Smooth muscle cell of the brain vasculature (primary cell): ENCODE results near the gene TNS3.
"Not testable (repeated sequence)": the region's sequence is repeated elsewhere in the genome, so short reads cannot be mapped to it uniquely, and the experiment has no call there.

Source experiments
- DNase-seq: peaks from one replicate; pipeline ENCODE4 v3.0.0-alpha.2; 2012; ENCODE audit warnings: low read depth, low spot score

The TNS3 gene

DNA sequence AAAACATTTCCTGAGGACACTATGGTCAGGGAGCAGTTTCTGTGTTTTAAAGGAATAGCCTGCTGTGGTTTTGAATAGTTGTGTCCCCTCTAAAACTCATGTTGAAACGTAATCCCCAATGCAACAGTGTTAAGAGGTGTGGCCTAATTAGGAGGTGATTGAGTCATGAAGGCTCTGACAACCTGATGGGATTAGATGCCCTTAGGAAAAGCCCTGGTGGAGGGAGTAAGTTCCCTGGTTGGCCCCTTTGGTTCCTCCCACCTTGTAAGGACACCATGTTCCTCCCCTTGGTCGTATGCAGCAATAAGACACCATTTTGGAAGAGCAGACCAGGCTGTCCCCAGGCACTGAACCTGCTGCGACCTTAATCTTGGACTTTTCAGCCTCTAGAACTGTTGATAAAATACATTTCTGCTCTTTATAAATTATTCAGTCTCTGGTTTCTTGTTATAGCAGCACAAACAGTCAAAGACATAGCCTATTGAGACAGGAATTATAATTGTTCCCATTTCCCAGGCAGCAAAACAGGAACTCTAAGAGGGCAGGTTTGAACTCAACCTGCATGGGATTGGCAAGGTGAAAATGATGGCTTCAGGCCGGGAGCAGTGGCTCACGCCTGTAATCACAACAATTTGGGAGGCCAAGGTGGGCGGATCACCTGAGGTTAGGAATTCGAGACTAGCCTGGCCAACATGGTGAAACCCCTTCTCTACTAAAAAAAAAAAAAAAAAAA is 20.5 kb upstream of the TNS3 start:
- DNase-seq = no peak

DNA sequence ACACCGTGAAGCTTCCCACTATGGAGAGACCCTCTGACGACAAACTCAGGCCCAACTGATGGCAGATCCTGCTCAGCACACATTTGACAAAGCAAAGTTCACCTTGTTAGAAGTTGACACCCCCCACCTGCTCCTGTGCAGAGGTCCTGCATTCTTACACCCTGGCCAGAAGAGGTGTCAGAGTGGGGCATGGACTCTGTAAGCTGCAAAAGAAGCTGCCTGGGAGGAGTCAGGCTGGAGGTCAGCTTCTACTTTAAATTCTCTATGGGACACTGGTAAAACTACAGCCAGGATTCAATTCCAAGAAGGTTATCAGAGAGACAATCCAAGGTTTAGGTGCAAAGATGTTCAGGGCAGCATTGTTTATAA is 20.0 kb upstream of the TNS3 start:
- no peak for DNase-seq

GRCh38 chr7:47601119-47601880 is 19.4 kb upstream of the TNS3 start:
- DNase-seq = no peak

- DNase-seq = no peak
Observed at GRCh38 chr7:47600199-47601118, 18.5 kb upstream of the TNS3 start.

DNA sequence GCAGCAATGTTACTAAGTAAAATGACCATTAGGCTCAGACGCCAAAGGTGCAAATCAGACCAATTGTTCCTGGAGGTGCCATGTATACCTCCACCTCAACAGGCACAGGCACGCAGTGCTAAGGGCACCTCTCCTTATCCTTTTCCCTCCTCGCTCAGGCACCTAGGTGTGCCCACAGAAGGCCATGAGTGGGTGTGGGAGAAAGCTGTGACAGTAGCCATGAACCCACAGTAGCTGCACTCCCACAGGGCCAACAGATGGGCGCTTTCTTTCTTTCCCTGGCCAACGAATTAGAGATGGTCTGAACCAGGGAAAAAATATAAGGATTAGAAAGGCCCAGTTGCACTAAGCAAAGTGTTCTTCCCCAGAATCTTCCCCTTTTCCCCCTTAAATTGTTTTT is 15.5 kb upstream of the TNS3 start:
- no peak for DNase-seq

DNA sequence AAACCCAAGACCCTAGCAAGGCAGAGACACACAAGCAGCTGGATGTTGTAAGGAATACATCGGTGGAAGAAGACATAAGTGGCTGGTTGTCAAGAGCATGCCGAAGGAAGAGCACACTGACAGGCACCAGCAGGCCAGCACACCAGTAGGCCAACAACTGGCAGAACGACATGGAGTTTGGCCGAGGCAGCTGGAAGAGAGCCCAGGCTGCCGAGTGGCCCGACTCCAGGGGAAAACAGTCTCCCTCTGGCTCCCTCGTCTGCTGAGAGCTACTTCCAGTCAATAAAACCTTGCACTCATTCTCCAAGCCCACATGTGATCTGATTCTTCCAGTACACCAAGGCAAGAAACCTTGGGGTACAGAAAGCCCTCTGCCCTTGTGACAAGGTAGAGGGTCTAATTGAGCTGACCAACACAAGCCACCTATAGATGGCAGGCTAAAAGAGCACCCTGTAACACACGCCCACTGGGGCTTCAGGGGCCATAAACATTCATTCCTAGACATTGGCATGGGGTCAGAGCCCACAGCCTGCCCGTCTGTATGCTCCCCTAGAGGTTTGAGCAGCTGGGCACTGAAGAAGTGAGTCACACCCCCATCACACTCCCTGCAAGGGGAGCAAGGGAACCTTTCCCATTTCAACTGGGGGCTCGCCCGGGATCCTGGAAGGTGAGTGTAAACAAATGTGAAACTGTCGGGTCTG is 14.7 kb upstream of the TNS3 start:
- DNase-seq = no peak

DNA sequence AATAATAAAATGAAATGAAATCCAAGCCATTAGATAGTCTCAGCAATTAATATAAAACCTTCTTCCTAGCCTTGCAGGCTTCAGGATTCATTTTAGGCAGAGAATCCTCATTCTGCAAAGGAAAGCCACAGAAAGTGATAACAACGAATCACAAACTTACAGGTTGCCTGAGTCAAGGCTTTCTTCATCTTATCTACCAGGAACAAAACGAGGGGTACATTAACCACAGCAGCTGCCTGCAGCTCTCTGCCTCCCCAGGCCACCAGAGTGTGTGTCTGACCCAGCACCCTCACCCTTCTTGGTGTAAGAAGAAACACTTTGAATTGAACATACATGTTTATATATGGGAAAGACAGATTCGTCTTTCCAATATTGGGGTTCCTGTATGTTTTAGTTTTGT is 12.5 kb upstream of the TNS3 start:
- no peak for DNase-seq

- DNase-seq = no peak
Observed at GRCh38 chr7:47591655-47592572, 10.0 kb upstream of the TNS3 start.

- no peak for DNase-seq
Observed at GRCh38 chr7:47591089-47591654, 9.3 kb upstream of the TNS3 start.

GRCh38 chr7:47590215-47590614 is 8.3 kb upstream of the TNS3 start:
- DNase-seq = not testable (repeated sequence)

GRCh38 chr7:47588704-47589225 is 6.9 kb upstream of the TNS3 start:
- DNase-seq = no peak

- no peak for DNase-seq
Observed at GRCh38 chr7:47587976-47588375, 6.1 kb upstream of the TNS3 start.

- no peak for DNase-seq
Observed at GRCh38 chr7:47587351-47587750, 5.4 kb upstream of the TNS3 start.

DNA sequence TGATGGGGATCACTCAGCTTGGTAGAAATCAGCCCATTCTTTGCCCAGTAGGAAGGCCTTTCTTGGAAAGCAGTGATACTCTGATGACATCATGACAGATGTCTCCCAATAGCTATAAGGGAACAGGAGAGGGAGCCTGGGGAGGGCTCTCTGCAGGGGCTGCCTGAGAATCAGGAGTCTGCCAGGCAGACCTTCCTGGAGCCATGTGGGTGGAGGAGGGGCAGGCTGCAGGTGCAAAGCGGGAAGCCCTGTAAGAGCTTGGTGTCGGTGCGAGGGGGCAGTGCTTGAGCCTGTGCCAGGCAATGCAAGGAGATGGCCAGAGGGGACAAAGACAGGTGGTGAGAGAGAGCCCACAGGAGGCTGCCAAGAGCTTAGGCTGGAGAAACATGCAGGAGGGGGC is 5.0 kb upstream of the TNS3 start:
- DNase-seq = no peak

DNA sequence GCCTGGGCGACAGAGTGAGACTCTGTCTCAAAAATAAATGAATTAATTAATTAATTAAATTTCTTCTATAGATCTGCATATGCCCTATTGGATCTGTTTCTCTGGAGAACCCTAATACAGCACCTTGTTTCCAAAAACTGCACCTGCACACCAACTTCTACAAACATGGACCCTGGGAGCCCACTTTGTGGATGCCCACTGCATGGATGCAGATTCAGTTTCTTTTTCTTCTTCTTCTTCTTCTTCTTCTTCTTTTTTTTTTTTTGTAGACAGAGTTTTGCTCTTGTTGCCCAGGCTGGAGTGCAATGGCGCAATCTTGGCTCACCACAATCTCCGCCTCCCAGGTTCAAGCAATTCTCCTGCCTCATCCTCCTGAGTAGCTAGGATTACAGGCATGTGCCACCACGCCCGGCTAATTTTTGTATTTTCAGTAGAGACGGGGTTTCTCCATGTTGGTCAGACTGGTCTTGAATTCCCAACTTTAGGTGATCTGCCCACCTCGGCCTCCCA is 4.3 kb upstream of the TNS3 start:
- not testable (repeated sequence) for DNase-seq

GRCh38 chr7:47584536-47584895 is 2.6 kb upstream of the TNS3 start:
- DNase-seq = no peak

DNA sequence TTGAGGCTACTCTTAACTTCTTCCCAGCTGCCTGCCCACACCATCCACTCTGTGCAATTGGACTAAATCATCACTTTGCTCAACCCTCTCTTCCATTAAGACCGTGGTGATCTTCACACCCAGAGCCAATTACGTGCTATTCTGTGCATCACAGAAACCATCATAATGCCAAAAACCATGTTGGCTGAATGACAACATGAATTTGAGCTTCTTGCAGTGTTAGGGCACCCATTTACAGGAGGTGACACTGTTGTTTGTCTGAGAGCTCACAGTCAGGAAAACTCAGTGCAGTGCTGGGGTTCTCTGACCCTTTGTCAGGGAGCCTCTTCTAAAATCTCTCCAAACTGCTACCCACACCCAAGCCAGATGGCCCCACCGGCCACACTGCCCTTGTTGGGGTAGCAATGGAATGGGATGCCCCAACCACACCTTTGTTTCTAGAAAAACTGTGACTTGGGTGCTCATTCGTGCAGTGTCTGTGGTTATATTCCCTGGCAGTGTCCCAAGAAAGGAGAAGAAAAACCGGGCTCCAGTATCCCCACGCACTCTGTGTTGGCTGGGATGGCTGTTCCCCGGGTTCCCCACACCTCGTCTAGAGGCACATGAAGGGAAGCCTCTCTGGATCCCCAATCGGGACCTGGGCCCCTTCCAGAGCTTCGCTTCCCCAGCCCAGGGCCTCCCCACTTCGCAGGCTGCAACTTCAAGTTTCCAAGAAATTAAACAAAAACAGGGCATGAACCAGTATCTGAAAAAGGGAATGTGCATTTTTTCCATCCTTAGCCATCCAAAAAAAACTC is 2.0 kb upstream of the TNS3 start:
- DNase-seq = no peak

DNA sequence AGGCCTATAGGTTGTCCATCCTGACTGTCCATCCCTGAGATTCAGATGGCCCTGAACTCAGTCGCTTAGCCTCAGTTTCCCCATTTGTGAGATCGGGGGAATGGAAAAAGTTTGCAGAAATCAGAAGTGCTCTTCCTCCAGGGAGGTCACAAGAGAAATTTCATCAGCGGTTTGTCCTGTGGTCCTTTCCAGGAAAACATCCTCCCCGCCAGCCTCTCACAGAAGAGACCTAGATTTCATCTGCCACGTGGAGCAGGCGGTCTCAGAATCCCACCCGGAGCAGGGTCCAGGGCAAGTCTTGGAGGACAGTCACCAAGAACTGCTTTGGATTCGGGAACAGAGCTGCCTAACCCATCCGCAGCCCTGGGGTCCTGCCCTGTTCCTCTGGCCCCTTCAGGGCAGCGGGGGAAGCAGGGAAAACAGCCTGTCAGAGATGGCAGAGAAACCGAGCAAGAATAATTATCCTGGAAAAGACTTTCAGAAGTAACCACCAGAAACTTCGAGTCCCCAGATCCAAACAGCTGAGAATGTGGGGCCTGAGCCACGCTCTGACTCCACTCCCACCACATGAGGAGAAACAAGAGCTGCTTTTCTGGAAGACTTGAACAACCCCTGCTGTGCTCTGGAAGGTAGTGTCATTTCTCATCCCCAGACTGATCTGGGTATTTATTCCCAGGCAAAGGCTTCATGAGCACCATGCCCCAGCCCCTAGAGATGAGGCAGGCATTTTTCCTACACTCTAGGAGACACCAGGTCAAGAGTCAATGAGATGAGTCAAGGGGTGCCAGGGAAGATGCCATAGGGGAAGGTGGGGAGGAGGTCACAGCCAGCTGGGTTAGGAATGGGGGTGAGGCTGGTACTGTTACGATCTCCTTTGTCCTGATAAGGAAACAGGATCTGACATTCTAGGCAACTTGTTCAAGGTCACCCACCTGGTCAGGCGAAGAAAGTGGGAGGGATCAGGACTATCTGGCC is 1.1 kb upstream of the TNS3 start:
- DNase-seq = no peak
